K562 (cell line): ENCODE data around the gene ARHGEF25. TPM values are rescaled to one million over a fixed set of nuclear protein-coding genes. Genes with fewer than 3 reads are reported as not detected.

ENCODE experiments used
- ATF1 ChIP-seq, 2 experiments: fragments of 450-650 bp in 1 of 2; IDR thresholded peaks; 2 replicates each; pipeline ENCODE4 v1.6.1; 2016; ENCODE audit warnings: missing compliant biosample characterization in 1 of 2, missing genetic modification characterization in 1 of 2
- BHLHE40 ChIP-seq: IDR thresholded peaks from 2 replicates; pipeline ENCODE4 v1.6.1; 2011; ENCODE audit warnings: low read length, improper control_type of control experiment
- CREB1 ChIP-seq, 2 experiments: sonication (generic) in 1 of 2; formaldehyde crosslinking in 1 of 2; IDR thresholded peaks; 2 replicates each; pipeline versions ENCODE4 v1.6.1 to v1.8.0; 2012 to 2022; ENCODE audit warnings: inconsistent platforms in 1 of 2, mild to moderate bottlenecking in 1 of 2, missing genetic modification reagents in 1 of 2, moderate library complexity in 1 of 2
- MEIS2 ChIP-seq: fragments of 450-650 bp; IDR thresholded peaks from 2 replicates; pipeline ENCODE4 v1.6.1; 2014; ENCODE audit warnings: mild to moderate bottlenecking; ENCODE audit not compliant: partially characterized antibody
- MYBL2 ChIP-seq, 2 experiments: fragments of 450-650 bp in 1 of 2; sonication (generic) in 1 of 2; formaldehyde crosslinking in 1 of 2; IDR thresholded peaks; 2 replicates each; pipeline versions ENCODE4 v1.6.1 to v1.8.1; 2017 to 2022; ENCODE audit warnings: borderline replicate concordance in 1 of 2, inconsistent platforms in 1 of 2, low read depth in 1 of 2, mild to moderate bottlenecking in 1 of 2, missing genetic modification reagents in 1 of 2, moderate library complexity in 1 of 2
- NFYB ChIP-seq: IDR thresholded peaks from 2 replicates; pipeline ENCODE4 v1.6.1; 2011; ENCODE audit warnings: mild to moderate bottlenecking, moderate library complexity; ENCODE audit not compliant: insufficient read length; ENCODE audit errors: extremely low read depth
- SP2 ChIP-seq: IDR thresholded peaks from 2 replicates; pipeline ENCODE4 v1.6.1; 2011; ENCODE audit warnings: mild to moderate bottlenecking, low read depth, low read length, moderate library complexity; ENCODE audit not compliant: poor library complexity, severe bottlenecking; ENCODE audit errors: extremely low read depth
- THRA ChIP-seq: fragments of 450-650 bp; IDR thresholded peaks from 2 replicates; pipeline ENCODE4 v1.6.1; 2017; ENCODE audit warnings: mild to moderate bottlenecking, moderate library complexity
- U2AF1 ChIP-seq: fragments of 200-400 bp; formaldehyde crosslinking; optimal IDR thresholded peaks from 2 replicates; pipeline ENCODE3; 2017; ENCODE audit warnings: mild to moderate bottlenecking, low read depth, low read length, moderate library complexity
- ZNF551 ChIP-seq: fragments of 250-450 bp; sonication (Bioruptor Pico); IDR thresholded peaks from 2 replicates; pipeline ENCODE4 v1.5.0; 2021; ENCODE audit warnings: mild to moderate bottlenecking, moderate library complexity
- ZNF764 ChIP-seq: fragments of 250-450 bp; sonication (Bioruptor Pico); IDR thresholded peaks from 2 replicates; pipeline ENCODE4 v1.4.0; 2020; ENCODE audit warnings: low read depth, mild to moderate bottlenecking, moderate library complexity
- polyA plus RNA-seq, 8 experiments: library from polyadenylated mRNA; depleted of rRNA in 4 of 8; stranded (reverse) in 5 of 8; unstranded in 3 of 8; fragments of >200 nt; fragmentation: Nextera tagmentation in 2 of 8; fragmentation: Illumina TruSeq in 1 of 8; extraction: Ambion mirVana in 2 of 8; extraction: Trizol in 1 of 8; gene quantifications; 2 replicates each; pipeline versions ENCODE4 v1.2.1 to v1.2.3, GENCODE V29; 2011 to 2014; ENCODE audit warnings: inconsistent platforms in 1 of 8, missing spikeins in 1 of 8
- total RNA-seq, 7 experiments: library from RNA; depleted of rRNA in 6 of 7; stranded (reverse); fragments of >200 nt in 6 of 7; fragmentation: Illumina TruSeq in 2 of 7; extraction: Trizol in 2 of 7; gene quantifications; 2 replicates each; pipeline versions ENCODE4 v1.2.1 to v1.2.3, GENCODE V29; 2011 to 2021; ENCODE audit warnings: low replicate concordance in 1 of 7
- TF ChIP-seq, protein P1 (sequence below): fragments of 250-450 bp; sonication (Bioruptor Pico); IDR thresholded peaks from 2 replicates; pipeline ENCODE4 v1.5.0; 2021; ENCODE audit warnings: mild to moderate bottlenecking, moderate library complexity
- TF ChIP-seq, protein P2 (sequence below): fragments of 250-450 bp; sonication (Bioruptor Pico); IDR thresholded peaks from 2 replicates; pipeline ENCODE4 v1.8.0; 2022; ENCODE audit warnings: inconsistent platforms, mild to moderate bottlenecking, moderate library complexity, borderline replicate concordance
- TF ChIP-seq, protein P3 (sequence below), 2 experiments: IDR thresholded peaks; 2 replicates each; pipeline ENCODE4 v1.6.1; 2011; ENCODE audit warnings: borderline replicate concordance in 1 of 2, control low read depth in 1 of 2, low read depth in 1 of 2, low read length in 1 of 2, mild to moderate bottlenecking in 1 of 2, mixed read lengths in 1 of 2, moderate library complexity in 1 of 2; ENCODE audit not compliant: insufficient read depth in 1 of 2, insufficient read length in 1 of 2, poor library complexity in 1 of 2, severe bottlenecking in 1 of 2; ENCODE audit errors: extremely low read depth in 1 of 2
- TF ChIP-seq, protein P4 (sequence below): sonication (generic); formaldehyde crosslinking; IDR thresholded peaks from 2 replicates; pipeline ENCODE4 v1.5.0; 2020; ENCODE audit warnings: missing genetic modification reagents

The ARHGEF25 gene
- total and polyA plus RNA-seq, 9 of the 15 experiments (the other 6 are each of a cell fraction or from before 2014, with no cell fraction given), result 0.13 to 17.3 (median 11.6) TPM

DNA sequence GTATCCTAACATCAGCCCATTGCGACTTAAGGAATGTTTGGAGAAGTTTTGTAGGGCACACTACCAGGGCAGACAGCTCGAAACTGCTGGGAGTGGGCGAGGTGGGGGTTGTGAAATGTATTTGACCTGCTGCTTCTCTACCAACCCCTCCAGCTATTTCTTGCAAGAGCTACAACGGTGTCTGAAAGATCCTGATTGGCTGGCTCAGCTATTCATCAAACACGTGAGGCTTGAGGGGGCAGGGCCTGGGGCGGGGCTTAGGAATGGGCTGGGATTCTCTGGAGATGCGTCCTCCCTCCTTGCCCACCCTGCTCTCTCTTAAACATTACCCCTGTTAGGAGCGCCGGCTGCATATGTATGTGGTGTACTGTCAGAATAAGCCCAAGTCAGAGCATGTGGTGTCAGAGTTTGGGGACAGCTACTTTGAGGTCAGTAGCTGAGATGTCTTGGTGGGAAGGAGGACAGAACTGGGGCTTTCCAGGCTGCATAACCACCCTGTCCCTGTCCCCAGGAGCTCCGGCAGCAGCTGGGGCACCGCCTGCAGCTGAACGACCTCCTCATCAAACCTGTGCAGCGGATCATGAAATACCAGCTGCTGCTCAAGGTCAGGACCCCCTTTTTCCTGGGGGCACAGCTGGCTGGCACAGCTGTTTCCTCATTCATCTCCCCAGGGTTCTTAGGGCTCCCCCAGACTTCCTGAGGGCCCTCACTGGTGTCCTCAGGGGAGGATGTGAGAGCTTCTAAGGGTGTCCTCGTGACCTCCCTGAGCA lies 3.1 kb downstream of the ARHGEF25 start (continued):
- no peak for TF ChIP-seq MYBL2 (IDR thresholded peaks at IDR 0.05; ENCODE audit: low read depth)
- no peak for TF ChIP-seq MYBL2 (CRISPR knock-in tag; IDR thresholded peaks at IDR 0.05; ENCODE audit: borderline replicate concordance)
- peak; percentile 62 for TF ChIP-seq NFYB
- peak; percentile 61 for TF ChIP-seq MEIS2
- TF ChIP-seq ZNF764 (CRISPR knock-in tag), result no peak
- peak; percentile 39 for TF ChIP-seq SP2
- TF ChIP-seq, protein P1, sequence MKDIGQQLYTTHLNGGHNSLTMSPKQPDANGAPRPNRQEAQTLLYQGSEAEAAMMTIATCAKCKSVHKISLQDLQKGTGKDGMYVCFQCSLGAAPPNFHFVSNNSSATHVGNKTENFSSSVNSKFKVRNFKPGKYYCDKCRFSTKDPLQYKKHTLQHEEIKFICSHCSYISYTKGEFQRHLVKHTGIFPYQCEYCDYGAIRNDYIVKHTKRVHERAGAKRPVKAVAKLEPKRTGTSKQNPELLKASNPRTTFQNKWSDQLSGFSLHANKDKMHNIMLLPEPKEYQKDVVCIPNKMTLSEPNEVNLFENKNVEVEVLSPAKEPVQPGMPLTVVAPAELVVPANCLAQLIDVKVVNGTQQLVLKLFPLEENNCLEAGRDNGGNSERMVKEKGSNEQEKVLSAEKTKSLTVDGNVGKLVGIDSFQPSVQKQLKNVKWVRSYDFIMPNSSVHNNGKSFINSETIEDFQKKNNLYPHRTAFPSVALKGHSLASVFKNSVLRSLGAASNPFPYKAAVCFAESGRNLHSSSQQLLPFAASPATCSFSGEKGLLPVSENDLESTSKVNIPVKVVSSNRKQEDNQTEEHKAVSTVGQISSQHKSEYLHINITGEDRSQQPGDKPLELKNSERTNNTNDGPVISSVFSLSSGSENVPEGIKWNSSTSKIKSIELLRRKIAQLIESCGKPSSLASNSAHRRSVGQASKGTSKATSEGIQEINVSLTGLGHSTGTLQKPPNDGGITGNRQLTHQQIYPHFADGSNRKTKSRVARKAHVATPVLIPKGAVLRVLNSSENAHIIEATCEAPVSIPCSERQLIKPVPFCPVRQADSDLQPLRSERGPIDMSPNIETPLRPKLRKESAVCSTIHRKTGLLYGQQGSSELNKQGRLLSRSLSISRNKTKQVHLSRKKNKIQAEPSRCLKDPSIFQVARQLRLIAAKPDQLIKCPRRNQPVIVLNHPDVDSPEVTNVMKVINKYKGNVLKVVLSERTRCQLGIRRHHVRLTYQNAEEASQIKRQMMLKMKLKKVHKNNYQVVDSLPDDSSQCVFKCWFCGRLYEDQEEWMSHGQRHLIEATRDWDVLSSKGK (CRISPR knock-in tag), result no peak
- TF ChIP-seq, protein P2, sequence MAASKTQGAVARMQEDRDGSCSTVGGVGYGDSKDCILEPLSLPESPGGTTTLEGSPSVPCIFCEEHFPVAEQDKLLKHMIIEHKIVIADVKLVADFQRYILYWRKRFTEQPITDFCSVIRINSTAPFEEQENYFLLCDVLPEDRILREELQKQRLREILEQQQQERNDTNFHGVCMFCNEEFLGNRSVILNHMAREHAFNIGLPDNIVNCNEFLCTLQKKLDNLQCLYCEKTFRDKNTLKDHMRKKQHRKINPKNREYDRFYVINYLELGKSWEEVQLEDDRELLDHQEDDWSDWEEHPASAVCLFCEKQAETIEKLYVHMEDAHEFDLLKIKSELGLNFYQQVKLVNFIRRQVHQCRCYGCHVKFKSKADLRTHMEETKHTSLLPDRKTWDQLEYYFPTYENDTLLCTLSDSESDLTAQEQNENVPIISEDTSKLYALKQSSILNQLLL (CRISPR knock-in tag), result no peak
- TF ChIP-seq CREB1 (IDR thresholded peaks at IDR 0.05), result no peak
- peak; percentile 28; the same call in 1 of the 2 replicates for TF ChIP-seq CREB1 (CRISPR knock-in tag; IDR thresholded peaks at IDR 0.05)
- TF ChIP-seq BHLHE40, result peak; percentile 54; the same call in 1 of the 2 replicates
- TF ChIP-seq ZNF551 (CRISPR knock-in tag), result no peak
- no peak for TF ChIP-seq U2AF1
- TF ChIP-seq, protein P3, sequence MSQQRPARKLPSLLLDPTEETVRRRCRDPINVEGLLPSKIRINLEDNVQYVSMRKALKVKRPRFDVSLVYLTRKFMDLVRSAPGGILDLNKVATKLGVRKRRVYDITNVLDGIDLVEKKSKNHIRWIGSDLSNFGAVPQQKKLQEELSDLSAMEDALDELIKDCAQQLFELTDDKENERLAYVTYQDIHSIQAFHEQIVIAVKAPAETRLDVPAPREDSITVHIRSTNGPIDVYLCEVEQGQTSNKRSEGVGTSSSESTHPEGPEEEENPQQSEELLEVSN (IDR thresholded peaks at IDR 0.05; ENCODE audit: borderline replicate concordance in 1 of 2, extremely low read depth in 1 of 2, insufficient read depth in 1 of 2, insufficient read length in 1 of 2, low read depth in 1 of 2, low read length in 1 of 2, poor library complexity in 1 of 2, severe bottlenecking in 1 of 2), result no peak
- no peak for TF ChIP-seq THRA
- TF ChIP-seq, protein P4, sequence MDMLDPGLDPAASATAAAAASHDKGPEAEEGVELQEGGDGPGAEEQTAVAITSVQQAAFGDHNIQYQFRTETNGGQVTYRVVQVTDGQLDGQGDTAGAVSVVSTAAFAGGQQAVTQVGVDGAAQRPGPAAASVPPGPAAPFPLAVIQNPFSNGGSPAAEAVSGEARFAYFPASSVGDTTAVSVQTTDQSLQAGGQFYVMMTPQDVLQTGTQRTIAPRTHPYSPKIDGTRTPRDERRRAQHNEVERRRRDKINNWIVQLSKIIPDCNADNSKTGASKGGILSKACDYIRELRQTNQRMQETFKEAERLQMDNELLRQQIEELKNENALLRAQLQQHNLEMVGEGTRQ, result peak; percentile 91
- no peak for TF ChIP-seq ATF1 (CRISPR knock-in tag; IDR thresholded peaks at IDR 0.05)
- TF ChIP-seq ATF1 (tag; IDR thresholded peaks at IDR 0.05), result peak; percentile 70
